ENCODE data around the gene DPF3.
"Not testable (repeated sequence)": the region's sequence is repeated elsewhere in the genome, so short reads cannot be mapped to it uniquely, and the experiment has no call there.

DPF3 gene

GRCh38 chr14:72758993-72759392 is 134.9 kb downstream of the DPF3 start:
- DNase-seq: no peak

GRCh38 chr14:72758420-72758819 is 135.5 kb downstream of the DPF3 start:
- no peak for DNase-seq

GRCh38 chr14:72756967-72757366 is 136.9 kb downstream of the DPF3 start:
- no peak for DNase-seq

GRCh38 chr14:72755766-72756165 is 138.1 kb downstream of the DPF3 start:
- no peak for DNase-seq

GRCh38 chr14:72754949-72755348 is 139.0 kb downstream of the DPF3 start:
- DNase-seq: no peak

GRCh38 chr14:72753879-72754400 is 140.0 kb downstream of the DPF3 start:
- DNase-seq: no peak

GRCh38 chr14:72753044-72753710 is 140.7 kb downstream of the DPF3 start:
- peak in 2 of 4 experiments; percentile 2 to 11 for DNase-seq

GRCh38 chr14:72752034-72752412 is 141.9 kb downstream of the DPF3 start:
- DNase-seq: no peak

- DNase-seq: no peak
These were observed 142.4 kb downstream of the DPF3 start for GRCh38 chr14:72751276-72752033.

GRCh38 chr14:72748921-72749320 is 145.0 kb downstream of the DPF3 start:
- not testable (repeated sequence) for DNase-seq

- DNase-seq: no peak
These were observed 146.2 kb downstream of the DPF3 start for GRCh38 chr14:72747652-72748051.

GRCh38 chr14:72745991-72746980 is 147.6 kb downstream of the DPF3 start:
- DNase-seq: no peak

- DNase-seq: no peak
These were observed 148.4 kb downstream of the DPF3 start for GRCh38 chr14:72745546-72745945.

GRCh38 chr14:72744416-72745120 is 149.3 kb downstream of the DPF3 start:
- no peak for DNase-seq

- no peak for DNase-seq
These were observed 150.3 kb downstream of the DPF3 start for GRCh38 chr14:72743626-72744025.

- DNase-seq: no peak
These were observed 151.1 kb downstream of the DPF3 start for GRCh38 chr14:72742838-72743195.

- DNase-seq: no peak
These were observed 151.6 kb downstream of the DPF3 start for GRCh38 chr14:72742118-72742837.

GRCh38 chr14:72741826-72742117 is 152.1 kb downstream of the DPF3 start:
- DNase-seq: no peak

GRCh38 chr14:72740966-72741825 is 152.7 kb downstream of the DPF3 start:
- DNase-seq: no peak

GRCh38 chr14:72740504-72740961 is 153.4 kb downstream of the DPF3 start:
- DNase-seq: no peak

All from suppressor macrophage (primary cell).